GM23338 (cell line): ENCODE measurements around the gene CABP4. TPM values are rescaled to one million over a fixed set of nuclear protein-coding genes. Genes with fewer than 3 reads are reported as not detected.
"Not testable (repeated sequence)": the region's sequence is repeated elsewhere in the genome, so short reads cannot be mapped to it uniquely, and the experiment has no call there.

Experiments
- ATAC-seq: fragments of 200-7000 bp; cut with Tn5 transposase; 3 replicates; pipeline ENCODE4 v1.9.1; 2020
- DNase-seq: peaks from one replicate; pipeline ENCODE4 v3.0.0-alpha.2; 2015; ENCODE audit warnings: low spot score
- H2AFZ ChIP-seq: fragments of 200-600 bp; sonication (generic); 2 replicates; pipeline ENCODE4 v1.8.0; 2016; ENCODE audit warnings: antibody characterized with exemption, mild to moderate bottlenecking, moderate library complexity
- H3F3A ChIP-seq: fragments of 200-600 bp; sonication (generic); replicated peaks from 2 replicates; pipeline ENCODE4 v1.8.0; 2017; ENCODE audit warnings: antibody characterized with exemption, mixed run types, low read depth
- H3K27ac ChIP-seq: fragments of 200-600 bp; sonication (generic); 2 replicates; pipeline ENCODE4 v1.6.1; 2016; ENCODE audit warnings: low read depth
- H3K27me3 ChIP-seq: fragments of 200-600 bp; sonication (generic); 2 replicates; pipeline ENCODE4 v1.8.0; 2016; ENCODE audit warnings: mild to moderate bottlenecking, mixed run types, moderate library complexity; ENCODE audit not compliant: insufficient read depth
- H3K36me3 ChIP-seq: fragments of 200-600 bp; sonication (generic); 2 replicates; pipeline ENCODE4 v1.8.0; 2016; ENCODE audit warnings: mild to moderate bottlenecking; ENCODE audit not compliant: insufficient read depth
- H3K4me1 ChIP-seq: fragments of 200-600 bp; sonication (generic); 2 replicates; pipeline ENCODE4 v1.8.0; 2016; ENCODE audit warnings: mild to moderate bottlenecking, moderate library complexity; ENCODE audit not compliant: insufficient read depth
- H3K4me2 ChIP-seq: fragments of 200-600 bp; sonication (generic); 2 replicates; pipeline ENCODE4 v1.7.1; 2017; ENCODE audit warnings: mixed run types
- H3K4me3 ChIP-seq: fragments of 200-600 bp; sonication (generic); 2 replicates; pipeline ENCODE4 v1.6.1; 2016; ENCODE audit warnings: mixed run types
- H3K79me2 ChIP-seq: fragments of 200-600 bp; sonication (generic); replicated peaks from 2 replicates; pipeline ENCODE4 v1.8.0; 2017; ENCODE audit warnings: mild to moderate bottlenecking; ENCODE audit not compliant: insufficient read depth
- H3K9me2 ChIP-seq: fragments of 200-600 bp; sonication (generic); 2 replicates; pipeline ENCODE4 v1.8.0; 2017; ENCODE audit not compliant: insufficient read depth
- H4K20me1 ChIP-seq: fragments of 200-600 bp; sonication (generic); replicated peaks from 2 replicates; pipeline ENCODE4 v1.8.0; 2017; ENCODE audit warnings: mild to moderate bottlenecking; ENCODE audit not compliant: insufficient read depth
- H3K27ac Mint-ChIP-seq: 2 replicates; pipeline ENCODE4 v1.8.0; 2020; ENCODE audit warnings: inconsistent platforms, mild to moderate bottlenecking, moderate library complexity, mixed read lengths
- H3K27me3 Mint-ChIP-seq: 3 replicates; pipeline ENCODE4 v1.8.0; 2022; ENCODE audit warnings: low read depth, mild to moderate bottlenecking, moderate library complexity, mixed read lengths, inconsistent platforms; ENCODE audit not compliant: insufficient read depth, poor library complexity
- H3K36me3 Mint-ChIP-seq: 3 replicates; pipeline ENCODE4 v1.8.0; 2021; ENCODE audit warnings: low read depth, mild to moderate bottlenecking, inconsistent platforms, moderate library complexity, mixed read lengths
- H3K4me1 Mint-ChIP-seq: 3 replicates; pipeline ENCODE4 v1.8.0; 2020; ENCODE audit warnings: mild to moderate bottlenecking, inconsistent platforms, mixed read lengths
- H3K4me3 Mint-ChIP-seq: 3 replicates; pipeline ENCODE4 v1.8.0; 2021; ENCODE audit warnings: moderate library complexity, mild to moderate bottlenecking, inconsistent platforms, mixed read lengths
- H3K9me3 Mint-ChIP-seq: 3 replicates; pipeline ENCODE4 v1.8.0; 2020; ENCODE audit warnings: moderate library complexity, mild to moderate bottlenecking, inconsistent platforms, mixed read lengths
- ETS1 ChIP-seq: IDR thresholded peaks from 2 replicates; pipeline ENCODE4 v1.6.1; 2016; ENCODE audit warnings: antibody characterized with exemption
- NANOG ChIP-seq: IDR thresholded peaks from 2 replicates; pipeline ENCODE4 v1.6.1; 2016; ENCODE audit warnings: antibody characterized with exemption, borderline replicate concordance
- ZNF114 ChIP-seq: fragments of 250-450 bp; sonication (Bioruptor Pico); IDR thresholded peaks from 2 replicates; pipeline ENCODE4 v1.5.0; 2020; ENCODE audit warnings: mild to moderate bottlenecking, moderate library complexity
- ZNF331 ChIP-seq: fragments of 250-450 bp; sonication (Bioruptor Pico); IDR thresholded peaks from 2 replicates; pipeline ENCODE4 v1.5.0; 2020; ENCODE audit warnings: low read depth, mild to moderate bottlenecking, moderate library complexity
- ZNF462 ChIP-seq: fragments of 250-450 bp; sonication (Bioruptor Pico); IDR thresholded peaks from 2 replicates; pipeline ENCODE4 v1.5.0; 2020; ENCODE audit warnings: mild to moderate bottlenecking, moderate library complexity
- polyA plus RNA-seq: library from polyadenylated mRNA; unstranded; fragments of >200 nt; fragmentation: Nextera tagmentation; extraction: Ambion mirVana; gene quantifications from 2 replicates; pipeline ENCODE4 v1.2.1, GENCODE V29; 2016
- total RNA-seq: library from RNA; depleted of rRNA; stranded (reverse); fragments of >200 nt; shearing (Covaris generic); gene quantifications from 2 replicates; pipeline ENCODE4 v1.2.3, GENCODE V29; 2014

CABP4 gene
- total and polyA plus RNA-seq, 2 experiments from 2014 or later: 0.28 TPM; not detected in 1

DNA sequence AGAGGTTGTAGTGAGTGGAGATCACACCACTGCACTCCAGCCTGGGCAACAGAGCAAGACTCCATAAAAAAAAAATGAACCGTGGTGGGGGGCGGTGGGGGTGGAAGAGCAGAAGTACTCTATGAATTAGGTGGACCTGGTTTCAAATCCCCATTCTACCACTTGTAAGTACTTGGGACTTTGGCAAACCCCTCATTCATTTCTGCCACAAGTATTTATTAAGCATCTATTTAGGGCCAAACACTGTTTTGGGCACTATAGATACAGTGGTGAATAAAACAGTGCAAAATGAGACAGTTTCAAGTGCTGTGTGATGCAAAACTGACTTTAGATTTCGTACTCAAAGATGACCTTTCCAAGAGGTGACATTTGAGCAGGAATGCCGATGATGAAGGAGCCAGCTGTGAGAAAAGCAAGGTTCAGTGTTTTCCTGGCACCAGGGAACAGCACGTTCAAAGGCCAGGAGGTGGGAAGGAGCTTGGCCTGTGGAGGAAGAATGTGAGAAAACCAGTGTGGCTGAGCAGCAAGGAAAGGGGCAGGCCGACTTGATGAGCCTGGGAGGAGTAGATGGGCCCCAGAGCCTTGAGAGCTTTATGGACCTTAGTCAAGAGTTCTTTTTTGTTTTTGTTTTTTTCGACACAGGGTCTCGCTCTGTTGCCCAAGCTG, 15.3 kb downstream of the CABP4 start (continued):
- TF ChIP-seq ETS1: no peak
- no peak for TF ChIP-seq NANOG
- TF ChIP-seq ZNF331 (CRISPR knock-in tag): no peak

DNA sequence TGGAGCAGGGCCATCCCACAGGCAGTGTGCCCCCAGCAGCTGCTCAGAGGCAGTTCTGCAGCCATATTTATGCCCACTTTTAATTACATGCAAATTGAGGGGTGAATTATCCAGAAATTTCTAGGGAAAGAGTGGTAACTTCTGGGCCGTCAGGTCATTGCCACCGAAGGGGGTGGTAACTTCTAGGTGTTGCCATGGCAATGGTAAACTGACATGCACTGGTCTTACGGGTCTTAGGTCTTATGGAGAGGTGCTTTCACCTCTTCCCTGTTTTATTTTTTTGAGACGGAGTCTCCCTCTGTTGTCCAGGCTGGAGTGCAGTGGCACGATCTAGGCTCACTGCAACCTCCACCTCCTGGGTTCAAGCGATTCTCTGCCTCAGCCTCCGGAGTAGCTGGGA, 17.7 kb downstream of the CABP4 start:
- H3K4me1 ChIP-seq: peaks cover 5% of the 10 kb centered on the region; the same call in 1 of the 2 replicates
- H3K36me3 Mint-ChIP-seq: no peaks in the 10 kb centered on the region
- H4K20me1 ChIP-seq: no peaks in the 10 kb centered on the region
- H3K36me3 ChIP-seq: no peaks in the 10 kb centered on the region
- H3F3A ChIP-seq: no peaks in the 10 kb centered on the region
- no peaks in the 10 kb centered on the region for H3K9me2 ChIP-seq
- no peak overlapping the region for H3K27ac Mint-ChIP-seq
- H3K27ac ChIP-seq: no peak overlapping the region
- no peak overlapping the region for H3K4me3 ChIP-seq
- no peak overlapping the region for H3K4me2 ChIP-seq
- H3K27me3 Mint-ChIP-seq: peaks cover 10% of the 10 kb centered on the region
- H3K4me1 Mint-ChIP-seq: no peaks in the 10 kb centered on the region; the same call in none of the 3 replicates
- ATAC-seq: no peak
- no peak for TF ChIP-seq ETS1
- no peak for TF ChIP-seq ZNF114
- no peak for TF ChIP-seq NANOG
- no peak for TF ChIP-seq ZNF462 (CRISPR knock-in tag)
- peaks cover 4% of the 10 kb centered on the region; the same call in 2 of the 3 replicates for H3K9me3 Mint-ChIP-seq
- no peaks in the 10 kb centered on the region for H3K79me2 ChIP-seq
- H3K4me3 Mint-ChIP-seq: no peak overlapping the region
- no peak overlapping the region for H2AFZ ChIP-seq
- DNase-seq: no peak
- no peaks in the 10 kb centered on the region for H3K27me3 ChIP-seq

DNA sequence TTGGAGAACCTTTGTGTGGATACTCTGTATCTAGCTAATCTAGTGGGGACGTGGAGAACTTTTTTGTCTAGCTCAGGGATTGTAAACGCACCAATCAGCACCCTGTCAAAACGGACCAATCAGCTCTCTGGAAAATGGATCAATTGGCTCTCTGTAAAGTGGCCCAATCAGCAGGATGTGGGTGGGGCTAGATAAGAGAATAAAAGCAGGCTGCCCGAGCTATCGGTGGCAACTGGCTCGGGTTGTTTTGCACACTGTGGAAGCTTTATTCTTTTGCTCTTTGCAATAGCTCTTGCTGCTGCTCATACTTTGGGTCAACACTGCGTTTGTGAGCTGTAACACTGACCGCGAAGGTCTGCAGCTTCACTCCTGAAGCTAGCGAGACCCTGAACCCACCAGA, 21.5 kb downstream of the CABP4 start:
- not testable (repeated sequence) for ATAC-seq, H2AFZ ChIP-seq, H3K36me3 Mint-ChIP-seq, H3K4me3 ChIP-seq, H3K27me3 Mint-ChIP-seq, H3K4me1 Mint-ChIP-seq, H3K27ac Mint-ChIP-seq, H4K20me1 ChIP-seq, H3K4me1 ChIP-seq, H3K27ac ChIP-seq, H3K36me3 ChIP-seq, H3K9me2 ChIP-seq, DNase-seq, H3K27me3 ChIP-seq, H3K4me2 ChIP-seq, H3K4me3 Mint-ChIP-seq, H3K9me3 Mint-ChIP-seq, H3F3A ChIP-seq, H3K79me2 ChIP-seq

DNA sequence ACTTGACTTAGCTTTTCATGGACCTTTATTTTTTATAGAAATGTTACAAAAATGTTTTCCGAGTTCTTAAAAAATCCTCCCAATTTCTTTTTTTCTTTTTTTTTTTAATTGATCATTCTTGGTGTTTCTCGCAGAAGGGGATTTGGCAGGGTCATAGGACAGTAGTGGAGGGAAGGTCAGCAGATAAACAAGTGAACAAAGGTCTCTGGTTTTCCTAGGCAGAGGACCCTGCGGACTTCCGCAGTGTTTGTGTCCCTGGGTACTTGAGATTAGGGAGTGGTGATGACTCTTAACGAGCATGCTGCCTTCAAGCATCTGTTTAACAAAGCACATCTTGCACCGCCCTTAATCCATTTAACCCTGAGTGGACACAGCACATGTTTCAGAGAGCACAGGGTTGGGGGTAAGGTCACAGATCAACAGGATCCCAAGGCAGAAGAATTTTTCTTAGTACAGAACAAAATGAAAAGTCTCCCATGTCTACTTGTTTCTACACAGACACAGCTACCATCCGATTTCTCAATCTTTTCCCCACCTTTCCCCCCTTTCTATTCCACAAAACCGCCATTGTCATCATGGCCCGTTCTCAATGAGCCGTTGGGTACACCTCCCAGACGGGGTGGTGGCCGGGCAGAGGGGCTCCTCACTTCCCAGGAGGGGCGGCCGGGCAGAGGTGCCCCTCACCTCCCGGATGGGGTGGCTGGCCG, 22.3 kb downstream of the CABP4 start:
- not testable (repeated sequence) for H3K27me3 ChIP-seq, H3K4me1 ChIP-seq, H3K79me2 ChIP-seq, H3K27ac ChIP-seq, H3K4me3 Mint-ChIP-seq, H3K36me3 Mint-ChIP-seq, H3K9me2 ChIP-seq, H3K4me2 ChIP-seq, H3K4me1 Mint-ChIP-seq, H4K20me1 ChIP-seq, H3K9me3 Mint-ChIP-seq, ATAC-seq, H2AFZ ChIP-seq, H3K27me3 Mint-ChIP-seq, H3K4me3 ChIP-seq, H3K27ac Mint-ChIP-seq, H3K36me3 ChIP-seq, DNase-seq, H3F3A ChIP-seq
